GM19463 (cell line): ENCODE results near the gene CTR9.

Source experiments
- ATAC-seq: cut with Tn5 transposase; IDR thresholded peaks from one replicate; pipeline ENCODE4 v1.9.1; 2021; ENCODE audit warnings: mild to moderate bottlenecking, moderate library complexity; ENCODE audit not compliant: unreplicated experiment

The CTR9 gene

GRCh38 chr11:10779086-10779485, 28.0 kb downstream of the CTR9 start:
- no peak for ATAC-seq

GRCh38 chr11:10780040-10780439, 29.0 kb downstream of the CTR9 start:
- ATAC-seq: no peak

- no peak for ATAC-seq
Observed at GRCh38 chr11:10784232-10785145, 33.4 kb downstream of the CTR9 start.

GRCh38 chr11:10785146-10785474, 34.1 kb downstream of the CTR9 start:
- ATAC-seq: no peak

GRCh38 chr11:10786451-10786850, 35.4 kb downstream of the CTR9 start:
- no peak for ATAC-seq

GRCh38 chr11:10792385-10793068, 41.5 kb downstream of the CTR9 start:
- ATAC-seq: peak; percentile 95

GRCh38 chr11:10793470-10794255, 42.6 kb downstream of the CTR9 start:
- ATAC-seq: no peak

- ATAC-seq: no peak
Observed at GRCh38 chr11:10796191-10796590, 45.1 kb downstream of the CTR9 start.

GRCh38 chr11:10797001-10797400, 46.0 kb downstream of the CTR9 start:
- no peak for ATAC-seq

- ATAC-seq: no peak
Observed at GRCh38 chr11:10797531-10797930, 46.5 kb downstream of the CTR9 start.

- no peak for ATAC-seq
Observed at GRCh38 chr11:10798330-10798928, 47.4 kb downstream of the CTR9 start.

GRCh38 chr11:10800292-10800691, 49.2 kb downstream of the CTR9 start:
- no peak for ATAC-seq

GRCh38 chr11:10803676-10804075, 52.6 kb downstream of the CTR9 start:
- no peak for ATAC-seq

GRCh38 chr11:10805741-10806140, 54.7 kb downstream of the CTR9 start:
- no peak for ATAC-seq

- ATAC-seq: no peak
Observed at GRCh38 chr11:10806206-10806605, 55.2 kb downstream of the CTR9 start.

GRCh38 chr11:10807493-10808234, 56.6 kb downstream of the CTR9 start:
- ATAC-seq: no peak

GRCh38 chr11:10808235-10808552, 57.1 kb downstream of the CTR9 start:
- no peak for ATAC-seq

GRCh38 chr11:10808553-10809372, 57.7 kb downstream of the CTR9 start, which contains the start of gene EIF4G2:
TSS of gene EIF4G2 (minus strand) at chr11:10808926.
- ATAC-seq: peak; percentile 92

- peak; percentile 6 for ATAC-seq
Observed at GRCh38 chr11:10809373-10810160, 58.5 kb downstream of the CTR9 start.
